Frontal cortex (tissue), 4 donors: ENCODE measurements around the gene ACP4. TPM values are rescaled to one million over a fixed set of nuclear protein-coding genes. Genes with fewer than 3 reads are reported as not detected.
A peak's percentile ranks its signal among the peaks of the same experiment; 100 is the strongest.
"Not testable (repeated sequence)": the region's sequence is repeated elsewhere in the genome, so short reads cannot be mapped to it uniquely, and the experiment has no call there.

ENCODE experiments used
- DNase-seq, 2 donors: peaks; one replicate each; pipeline ENCODE4 v3.0.0; 2012; ENCODE audit warnings: low spot score in 2 of 2
- FAIRE-seq: peaks from 2 replicates; lab custom pipeline; 2012; peaks lifted over from hg19 to GRCh38; lab: Jason Lieb, UNC
- total RNA-seq: library from RNA; depleted of rRNA; stranded (reverse); fragments of >200 nt; gene quantifications from one replicate; pipeline ENCODE4 v1.2.3, GENCODE V29; 2014
- donor health status: control.
- donor health status: control.
- donor health status: control.

The ACP4 gene
- total RNA-seq, 1 donor from 2014 or later = not detected

DNA sequence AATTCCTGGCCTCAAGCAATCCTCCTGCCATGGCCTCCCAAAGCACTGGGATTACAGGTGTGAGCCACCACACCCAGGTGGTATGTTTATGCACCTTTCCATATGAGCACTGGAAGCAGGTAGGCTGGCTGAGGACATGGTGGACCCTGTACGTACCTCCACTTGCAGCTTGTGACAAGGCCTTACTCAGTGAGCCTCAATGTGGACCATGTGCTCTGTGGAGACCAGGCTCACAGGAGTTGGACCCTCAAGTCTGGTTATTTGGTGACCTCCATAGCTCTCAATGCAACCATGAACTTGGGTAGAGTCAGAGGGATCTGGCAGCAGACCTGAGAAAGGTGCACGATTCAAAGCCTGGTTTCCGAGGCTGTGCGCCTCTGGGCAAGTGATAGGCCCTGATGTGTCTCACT is 5.5 kb downstream of the ACP4 start:
- no peak for DNase-seq
- no peak for FAIRE-seq

DNA sequence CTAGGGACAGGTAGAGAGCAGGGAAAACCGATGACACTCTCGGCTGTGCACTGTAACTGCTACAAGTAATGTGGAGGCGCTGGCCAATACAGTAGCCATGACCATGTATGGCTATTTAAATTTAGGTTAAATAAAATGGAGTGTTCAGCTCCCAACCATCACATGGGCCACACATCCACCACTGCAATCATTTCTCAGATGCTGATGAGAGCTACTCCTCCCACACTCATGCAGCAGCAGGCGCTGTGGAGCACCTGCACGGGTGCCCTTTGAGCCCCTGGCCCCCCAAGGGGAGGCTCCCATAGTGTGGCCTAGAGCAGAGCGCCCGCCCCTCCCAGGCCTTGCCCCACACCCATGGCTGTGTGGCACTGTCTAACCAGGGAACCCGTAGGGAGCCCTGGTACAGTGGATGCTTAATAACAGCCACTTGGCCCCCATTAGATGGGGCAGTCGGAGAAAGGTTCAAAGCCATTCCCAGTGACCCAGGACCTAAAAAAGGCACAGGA is 6.0 kb downstream of the ACP4 start:
- FAIRE-seq (no peak), DNase-seq (no peak)

DNA sequence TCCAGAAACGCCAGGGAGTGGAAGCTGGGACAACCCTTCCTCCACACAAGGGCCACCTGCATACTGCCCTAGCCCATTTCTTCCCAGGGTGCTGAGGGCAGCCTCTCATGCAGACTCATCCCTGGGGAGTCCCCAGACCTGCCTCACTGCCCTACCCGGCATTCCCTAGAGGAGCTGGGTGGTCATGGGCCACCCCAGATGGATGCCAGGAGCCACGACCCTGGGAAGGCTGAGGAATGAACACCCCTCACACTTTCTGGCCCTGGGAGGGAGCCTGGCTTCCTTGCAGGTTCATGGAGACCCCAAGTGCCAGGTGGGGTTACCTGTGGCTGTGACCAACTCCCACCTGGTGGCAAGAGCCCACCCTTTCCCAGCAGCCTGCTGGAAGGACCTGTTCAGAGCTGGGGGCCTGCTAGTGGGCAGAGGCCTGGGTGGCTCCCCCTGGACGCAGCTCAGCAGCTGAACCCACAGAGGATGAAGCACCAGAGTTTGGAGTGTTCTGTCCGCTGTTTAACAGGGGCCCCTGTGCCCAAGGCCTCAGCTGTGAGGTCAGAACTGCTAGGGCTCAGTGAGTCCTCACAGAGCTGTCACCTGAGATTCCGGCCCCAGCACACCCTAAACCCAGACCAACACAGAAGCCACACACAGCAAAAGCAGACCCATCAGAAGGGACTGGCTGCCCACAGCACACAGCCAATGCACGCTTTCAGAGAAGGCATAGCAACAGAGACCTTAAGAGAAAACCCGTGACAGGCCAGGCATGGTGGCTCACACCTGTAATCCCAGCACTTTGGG is 6.6 kb downstream of the ACP4 start:
- FAIRE-seq (no peak), DNase-seq (no peak)

DNA sequence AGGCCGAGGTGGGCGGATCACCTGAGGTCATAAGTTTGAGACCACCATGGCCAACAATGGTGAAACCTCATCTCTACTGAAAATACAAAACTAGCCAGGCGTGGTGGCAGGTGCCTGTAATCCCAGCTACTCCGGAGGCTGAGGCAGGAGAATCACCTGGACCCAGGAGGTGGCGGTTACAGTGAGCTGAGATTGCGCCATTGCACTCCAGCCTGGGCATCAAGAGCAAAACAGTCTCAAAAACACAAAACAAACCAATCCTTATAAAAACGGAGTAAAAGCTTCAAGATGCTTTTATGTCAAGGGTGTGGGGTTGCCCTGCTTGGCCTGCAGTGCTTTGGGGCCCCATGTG is 7.2 kb downstream of the ACP4 start:
- no peak for DNase-seq
- FAIRE-seq = no peak

DNA sequence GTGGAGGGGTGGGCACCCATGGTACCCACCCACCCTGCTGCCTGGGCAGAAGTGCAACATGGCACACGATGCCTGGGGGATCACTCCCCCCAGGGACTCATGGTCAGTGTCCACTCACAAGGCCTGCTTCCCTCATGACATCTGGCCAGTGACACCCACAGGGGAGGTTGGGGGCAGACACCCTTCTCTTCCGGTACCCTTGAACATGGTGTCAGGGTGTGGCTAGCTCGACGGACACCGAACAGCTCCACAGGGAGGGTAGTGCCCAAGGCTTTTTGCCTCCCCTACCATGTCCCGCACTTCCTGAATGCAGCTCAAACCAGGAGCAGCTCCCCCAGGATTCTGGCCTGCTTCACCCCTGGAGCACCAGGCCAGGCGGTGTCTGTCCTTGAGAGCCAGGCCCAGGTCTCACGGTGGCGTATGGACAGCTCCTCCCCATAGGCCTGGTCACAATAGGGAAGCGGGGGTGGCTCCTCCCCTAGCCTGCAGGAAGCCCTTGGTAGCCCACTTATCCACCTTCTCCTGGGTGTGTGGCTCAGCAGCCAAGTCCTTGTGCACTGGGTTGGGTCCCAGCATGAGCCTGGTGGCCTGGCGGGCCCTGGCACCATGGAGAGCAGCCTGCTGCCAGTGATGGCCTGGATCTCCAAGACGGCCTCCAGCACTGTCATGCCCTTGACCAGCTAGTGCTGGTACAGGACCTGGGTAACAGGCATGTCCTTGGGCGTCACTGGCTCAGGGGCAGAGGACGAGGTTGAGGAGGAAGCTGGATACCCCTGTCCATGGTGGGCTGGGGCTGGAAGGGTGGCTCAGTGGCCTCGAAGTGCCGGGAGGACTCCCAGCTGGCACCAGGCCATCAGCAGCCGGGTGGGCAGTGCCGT is 7.8 kb downstream of the ACP4 start:
- DNase-seq (no peak), FAIRE-seq (no peak)

DNA sequence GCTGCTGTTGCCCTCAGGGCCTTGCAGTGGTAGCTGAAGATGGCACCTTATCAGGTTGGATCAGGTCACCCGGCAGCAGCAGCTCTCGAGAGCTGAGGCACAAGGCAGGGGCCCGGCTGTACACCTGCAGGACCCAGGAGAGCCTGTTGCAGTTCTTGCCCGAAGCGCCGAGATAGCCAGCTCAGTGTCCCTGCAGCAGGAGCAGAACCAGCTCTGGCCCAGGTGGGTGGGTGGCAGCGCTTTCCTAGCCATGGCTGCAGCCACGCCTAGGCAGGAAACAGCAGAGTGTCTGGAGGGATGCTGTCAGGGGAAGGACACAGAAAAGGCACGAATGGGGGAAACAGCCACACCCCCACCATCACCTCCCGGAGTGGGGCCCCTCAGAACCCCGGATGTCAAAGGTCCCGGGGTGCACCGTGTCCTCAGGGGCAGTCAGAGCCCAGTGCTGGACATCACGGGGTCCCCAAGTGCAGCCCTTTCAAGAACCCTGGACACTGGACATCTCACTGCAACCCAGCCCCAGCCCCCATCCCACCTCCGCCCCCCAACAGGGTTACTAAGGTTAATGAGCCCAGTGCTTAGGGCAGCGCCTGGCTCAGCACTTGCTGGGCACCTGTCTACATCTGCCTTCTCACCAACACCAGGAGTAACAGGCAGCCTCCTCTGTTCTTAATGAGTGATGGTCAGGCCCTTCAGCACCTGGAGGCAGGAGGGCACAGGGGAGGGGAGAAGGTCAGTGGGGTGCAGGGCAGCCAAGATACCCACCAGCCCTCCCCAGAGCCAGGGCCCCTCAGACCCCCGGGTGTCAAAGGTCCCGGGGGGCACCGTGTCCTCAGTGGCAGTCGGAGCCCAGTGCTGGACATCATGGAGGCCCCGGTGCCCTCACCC is 8.7 kb downstream of the ACP4 start:
- DNase-seq = no peak
- no peak for FAIRE-seq

DNA sequence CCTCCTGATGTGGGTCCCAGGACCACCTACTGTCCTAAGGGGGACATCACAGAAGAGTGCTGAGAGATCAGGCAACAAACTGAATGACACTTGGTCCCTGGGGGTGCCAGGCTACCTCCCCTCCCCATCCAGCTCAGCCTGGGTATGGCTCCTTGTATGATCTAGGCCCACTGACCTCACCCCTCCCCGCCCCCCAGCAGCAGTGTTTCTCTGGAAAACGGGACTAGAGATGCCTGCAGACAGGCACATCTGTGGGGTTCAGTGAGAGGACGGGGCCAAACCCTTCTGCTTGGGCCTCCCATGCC is 9.3 kb downstream of the ACP4 start:
- DNase-seq (no peak), FAIRE-seq (no peak)

DNA sequence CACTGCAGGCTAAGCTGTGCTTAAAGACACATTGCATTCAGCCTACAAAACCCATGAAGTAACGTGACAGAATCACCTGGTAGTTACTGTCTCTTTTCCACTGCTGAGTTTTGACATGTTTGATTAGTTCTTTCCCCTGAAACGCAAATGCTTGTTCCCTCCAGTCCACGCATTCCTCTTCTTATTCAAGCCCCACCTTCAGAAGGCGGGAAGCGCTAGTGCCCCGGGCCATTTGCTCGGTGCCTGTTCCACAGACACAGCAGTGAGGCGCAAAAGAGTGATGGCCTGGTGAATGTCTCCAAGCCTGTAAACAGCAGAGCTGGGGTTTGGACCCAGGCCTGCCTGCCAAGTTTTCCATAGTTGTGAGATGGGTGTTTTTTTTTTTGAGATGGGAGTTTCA is 10.9 kb downstream of the ACP4 start:
- DNase-seq (no peak), FAIRE-seq (no peak)

DNA sequence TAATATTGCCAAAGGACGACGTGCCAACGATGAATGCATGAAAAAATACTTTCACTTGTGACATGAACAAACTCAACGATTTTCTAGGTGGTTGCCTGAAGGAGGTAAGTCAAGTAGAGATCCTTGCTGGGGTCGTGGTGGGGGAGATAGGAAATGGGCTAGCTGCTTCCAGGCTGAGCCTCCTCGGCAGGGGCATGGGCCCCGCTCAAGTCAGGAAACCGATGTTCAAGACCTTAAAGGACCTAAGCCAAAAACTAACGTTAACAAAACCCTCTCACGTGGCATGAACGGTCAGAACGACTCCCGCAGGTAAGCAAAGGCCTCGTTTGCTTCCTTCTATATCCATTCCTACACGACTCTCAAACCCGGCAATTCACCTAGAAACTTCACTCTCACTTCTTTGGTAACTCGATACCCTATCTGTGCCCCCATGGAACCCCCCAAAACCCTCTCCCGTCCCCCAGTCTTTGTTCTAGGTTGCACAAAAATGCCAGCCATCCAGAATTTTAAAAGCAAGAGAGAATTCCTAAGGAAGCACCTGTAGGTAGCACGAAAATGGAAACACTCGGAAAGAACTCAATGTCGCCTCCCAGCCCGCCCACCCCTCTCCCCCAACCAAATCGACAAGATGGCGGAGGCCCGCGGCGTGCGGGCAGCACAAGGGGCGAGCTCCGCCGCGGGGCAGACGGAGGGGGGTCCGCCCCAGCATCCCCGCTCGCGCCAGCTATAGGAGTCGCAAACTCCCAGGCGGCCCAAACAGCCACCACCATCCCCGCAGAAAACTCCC is 13.6 kb downstream of the ACP4 start:
- FAIRE-seq = no peak
- DNase-seq = no peak

DNA sequence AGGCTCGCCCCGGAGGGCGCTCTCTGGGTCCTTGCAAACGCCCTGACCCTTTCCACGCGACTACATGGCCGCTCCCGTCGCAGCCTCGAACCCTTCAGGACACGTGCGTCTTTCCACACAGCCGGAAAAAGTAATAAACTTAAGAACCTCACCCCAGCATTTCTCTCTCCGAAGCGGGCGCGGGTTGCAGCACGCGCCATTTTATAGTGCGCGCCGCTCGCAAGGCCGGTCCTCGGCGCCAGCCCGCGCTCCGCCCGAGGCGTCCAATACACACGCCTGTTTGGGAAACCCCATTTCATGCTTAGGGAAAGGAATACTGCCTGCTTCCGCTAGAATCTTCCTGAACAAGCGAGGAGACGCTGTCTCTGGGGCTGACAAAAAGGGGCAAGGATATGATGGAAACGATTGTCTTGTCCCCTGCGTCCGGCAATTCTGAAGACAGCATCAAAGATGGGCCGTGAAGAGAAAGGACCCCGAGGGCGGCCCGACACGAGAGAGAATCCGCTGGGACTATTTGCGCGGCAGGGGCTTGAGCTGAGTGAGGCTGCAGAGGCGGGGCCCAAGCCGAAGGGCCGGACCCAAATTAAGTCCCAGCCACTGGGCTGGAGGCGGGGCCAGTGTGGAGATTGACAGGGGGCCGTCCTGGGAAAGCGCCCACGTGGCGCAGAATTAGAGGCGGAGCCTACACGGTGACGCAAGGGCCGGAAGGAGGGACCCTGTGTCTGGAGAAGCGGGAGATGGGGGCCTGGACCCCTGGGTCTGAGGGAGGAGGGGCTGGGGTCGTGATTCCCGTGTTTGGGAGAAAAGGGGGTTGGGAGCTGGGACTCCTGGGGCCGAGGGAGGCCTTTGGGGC is 14.4 kb downstream of the ACP4 start:
- DNase-seq (peak; percentile 95 to 99), FAIRE-seq (peak; percentile 54)

DNA sequence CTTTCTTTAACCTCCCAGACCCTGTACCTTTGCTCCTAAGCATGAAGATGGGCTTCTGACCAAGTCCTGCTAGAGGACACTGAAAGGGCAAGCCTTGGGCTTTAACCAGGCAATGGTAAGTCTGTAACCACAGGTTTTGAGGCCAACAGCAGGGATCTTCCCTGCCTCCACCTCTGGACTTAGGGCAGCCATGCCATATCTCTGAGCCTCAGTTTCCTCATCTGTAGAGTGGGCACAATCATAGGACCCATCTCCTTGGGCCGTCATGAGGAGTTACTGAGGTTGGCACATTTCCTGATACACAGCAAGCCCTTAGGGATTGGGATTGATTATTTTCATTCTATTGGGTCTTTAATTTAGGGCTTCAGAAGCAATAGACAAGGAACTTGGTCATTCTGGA is 18.6 kb downstream of the ACP4 start:
- FAIRE-seq = no peak
- no peak for DNase-seq

DNA sequence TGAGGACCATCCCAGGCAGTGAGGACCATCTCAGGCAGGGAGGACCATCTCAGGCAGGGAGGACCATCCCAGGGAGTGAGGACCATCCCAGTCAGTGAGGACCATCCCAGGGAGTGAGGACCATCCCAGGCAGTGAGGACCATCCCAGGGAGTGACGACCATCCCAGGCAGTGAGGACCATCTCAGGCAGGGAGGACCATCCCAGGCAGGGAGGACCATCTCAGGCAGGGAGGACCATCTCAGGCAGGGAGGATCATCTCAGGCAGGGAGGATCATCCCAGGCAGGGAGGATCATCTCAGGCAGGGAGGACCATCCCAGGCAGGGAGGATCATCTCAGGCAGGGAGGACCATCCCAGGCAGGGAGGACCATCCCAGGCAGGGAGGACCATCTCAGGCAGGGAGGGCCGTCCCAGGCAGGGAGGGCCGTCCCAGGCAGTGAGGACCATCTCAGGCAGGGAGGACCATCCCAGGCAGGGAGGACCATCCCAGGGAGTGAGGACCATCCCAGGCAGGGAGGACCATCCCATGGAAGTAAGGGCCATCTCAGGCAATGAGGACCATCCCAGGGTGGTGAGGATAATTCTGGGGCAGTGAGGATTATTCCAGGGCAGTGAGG is 21.5 kb downstream of the ACP4 start:
- not testable (repeated sequence) for DNase-seq, FAIRE-seq

DNA sequence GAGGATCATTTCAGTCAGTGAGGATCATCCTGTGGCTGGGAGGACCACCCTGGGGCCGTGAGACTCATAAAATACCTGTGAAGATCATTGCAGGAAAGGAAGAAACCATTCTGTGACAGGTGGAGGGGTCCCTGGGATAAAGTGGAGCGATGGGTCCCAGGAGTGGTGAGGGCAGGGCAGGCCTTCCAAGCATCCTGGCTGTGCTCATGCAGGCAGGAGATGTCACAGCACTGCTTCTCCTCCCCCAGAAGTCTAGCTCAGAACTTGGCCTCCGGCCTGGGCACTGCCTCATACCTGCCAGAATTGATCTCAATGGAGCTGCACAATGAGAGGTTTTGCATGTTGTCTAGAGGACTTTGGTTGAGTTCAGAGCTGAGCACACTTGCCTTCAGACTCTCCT is 22.3 kb downstream of the ACP4 start:
- FAIRE-seq = no peak
- no peak for DNase-seq

DNA sequence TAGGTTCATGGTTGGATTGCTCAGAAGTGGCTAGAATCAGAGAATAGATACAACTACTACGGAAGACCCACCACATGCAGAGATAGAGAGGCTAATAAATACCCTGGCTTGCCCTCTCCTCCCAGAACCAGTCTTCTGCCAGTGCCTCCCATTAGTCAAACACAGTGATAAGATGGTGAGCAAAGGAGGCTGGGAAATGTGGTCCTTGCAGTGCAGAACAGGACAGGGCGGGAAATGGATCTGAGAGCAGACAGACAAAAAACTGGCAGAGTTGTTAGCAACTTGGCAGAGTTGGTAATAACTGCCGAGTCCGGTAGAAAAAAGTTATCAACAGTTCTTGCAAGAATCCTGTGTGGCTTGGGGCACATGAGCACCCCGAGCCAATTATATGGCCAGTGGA is 24.7 kb downstream of the ACP4 start:
- DNase-seq = no peak
- FAIRE-seq = no peak

DNA sequence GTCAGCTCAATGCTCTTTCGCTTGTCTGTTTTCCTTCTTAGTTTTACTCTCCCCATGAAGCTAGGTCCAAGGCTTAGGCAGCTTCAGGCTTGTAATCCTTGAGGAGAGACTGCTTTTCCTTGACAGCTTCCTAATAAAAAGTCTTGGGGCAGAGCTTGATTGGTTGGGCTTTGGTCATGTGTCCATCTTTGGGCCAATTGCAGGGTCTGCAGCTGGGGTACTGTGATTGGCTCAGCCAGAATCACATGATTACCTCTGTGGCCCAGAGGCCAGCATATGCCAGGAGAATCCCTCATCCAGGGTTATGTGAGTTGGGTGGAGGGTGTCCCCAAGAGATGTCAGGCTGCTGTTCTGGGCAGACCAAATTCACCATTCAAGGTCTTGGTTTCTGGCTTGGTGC is 25.2 kb downstream of the ACP4 start:
- DNase-seq = no peak
- no peak for FAIRE-seq

DNA sequence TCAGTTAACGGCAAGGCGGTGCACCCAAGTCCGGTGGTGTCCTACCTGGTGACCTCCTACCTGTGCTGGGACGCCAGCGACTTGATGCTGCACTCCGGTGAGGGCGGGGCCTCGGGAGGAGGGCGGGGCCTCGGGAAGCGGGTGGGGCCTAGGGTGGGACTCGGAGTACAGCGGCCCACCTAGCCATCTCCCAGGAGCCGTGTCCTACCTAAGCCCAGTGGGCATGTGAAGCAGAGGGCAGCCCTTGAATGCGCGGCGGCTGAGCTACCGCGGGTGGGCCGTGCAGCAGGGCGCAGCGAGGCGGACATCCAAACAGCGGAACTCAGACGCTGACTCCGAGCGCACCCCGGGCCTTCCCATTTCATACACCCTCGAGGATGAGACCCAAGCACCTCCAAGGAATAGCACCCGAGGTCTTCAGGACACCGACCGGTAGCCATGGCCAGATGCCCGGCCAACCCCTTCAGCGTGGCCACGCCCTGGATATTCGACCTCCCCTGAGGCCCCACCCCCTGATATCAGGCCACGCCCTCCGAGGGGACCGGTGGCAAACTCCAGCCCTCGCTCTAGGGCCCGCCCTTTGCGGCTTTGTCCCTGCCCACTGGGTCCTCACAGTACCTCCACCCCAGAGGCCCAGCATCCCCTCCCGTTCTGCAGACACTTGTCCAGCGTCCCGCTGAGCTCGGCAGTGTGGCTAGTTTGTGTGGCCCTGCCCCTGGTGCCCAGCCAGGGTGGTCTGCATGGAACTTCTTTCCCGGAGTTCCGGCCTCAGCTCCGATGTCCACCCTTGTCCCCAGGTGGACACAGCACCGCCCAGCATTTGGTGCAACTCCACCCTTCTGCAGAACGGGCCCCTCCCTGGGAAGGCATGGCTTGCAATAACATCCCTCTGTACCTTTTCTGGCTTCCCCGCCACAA is 28.0 kb downstream of the ACP4 start:
- DNase-seq (no peak), FAIRE-seq (no peak)

DNA sequence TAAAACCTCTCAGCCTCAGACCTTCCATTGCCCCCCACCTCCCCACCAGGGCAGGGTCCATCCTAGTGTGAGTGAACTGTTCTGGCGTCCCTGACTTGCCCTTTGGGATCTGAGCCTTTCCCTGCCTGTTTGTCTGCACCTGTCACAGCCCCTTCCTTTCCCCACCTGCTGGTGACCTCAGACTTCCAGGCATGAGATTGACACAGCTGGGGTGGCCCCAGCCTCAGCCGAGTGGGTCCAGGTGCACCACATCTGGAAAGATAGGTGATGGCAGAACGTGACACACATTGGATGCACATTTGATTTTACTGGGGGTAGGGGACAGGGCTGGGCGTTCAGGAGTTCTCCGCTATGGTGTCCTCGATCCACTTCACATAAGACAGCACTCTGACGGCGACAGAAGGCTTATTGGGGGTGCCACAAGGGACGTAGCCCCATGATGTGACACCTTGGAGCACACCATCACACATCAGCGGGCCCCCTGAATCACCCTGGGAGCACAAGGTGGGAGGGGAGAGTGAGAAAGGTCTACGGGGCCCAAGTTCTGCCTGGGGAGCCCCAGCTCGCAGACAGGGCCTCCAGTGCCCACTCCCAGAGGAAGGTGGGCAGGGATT is 28.8 kb downstream of the ACP4 start:
- no peak for FAIRE-seq
- DNase-seq = no peak
